Pericardium fibroblast (primary cell): ENCODE measurements around the gene UBB. TPM values are rescaled to one million over a fixed set of nuclear protein-coding genes. Genes with fewer than 3 reads are reported as not detected.

Source experiments
- total RNA-seq: library from RNA; depleted of rRNA; stranded (reverse); fragments of >200 nt; gene quantifications from 2 replicates; pipeline ENCODE4 v1.2.3, GENCODE V29; 2015

Gene UBB
- 905 and 1,110 TPM in 2 replicates for total RNA-seq

DNA sequence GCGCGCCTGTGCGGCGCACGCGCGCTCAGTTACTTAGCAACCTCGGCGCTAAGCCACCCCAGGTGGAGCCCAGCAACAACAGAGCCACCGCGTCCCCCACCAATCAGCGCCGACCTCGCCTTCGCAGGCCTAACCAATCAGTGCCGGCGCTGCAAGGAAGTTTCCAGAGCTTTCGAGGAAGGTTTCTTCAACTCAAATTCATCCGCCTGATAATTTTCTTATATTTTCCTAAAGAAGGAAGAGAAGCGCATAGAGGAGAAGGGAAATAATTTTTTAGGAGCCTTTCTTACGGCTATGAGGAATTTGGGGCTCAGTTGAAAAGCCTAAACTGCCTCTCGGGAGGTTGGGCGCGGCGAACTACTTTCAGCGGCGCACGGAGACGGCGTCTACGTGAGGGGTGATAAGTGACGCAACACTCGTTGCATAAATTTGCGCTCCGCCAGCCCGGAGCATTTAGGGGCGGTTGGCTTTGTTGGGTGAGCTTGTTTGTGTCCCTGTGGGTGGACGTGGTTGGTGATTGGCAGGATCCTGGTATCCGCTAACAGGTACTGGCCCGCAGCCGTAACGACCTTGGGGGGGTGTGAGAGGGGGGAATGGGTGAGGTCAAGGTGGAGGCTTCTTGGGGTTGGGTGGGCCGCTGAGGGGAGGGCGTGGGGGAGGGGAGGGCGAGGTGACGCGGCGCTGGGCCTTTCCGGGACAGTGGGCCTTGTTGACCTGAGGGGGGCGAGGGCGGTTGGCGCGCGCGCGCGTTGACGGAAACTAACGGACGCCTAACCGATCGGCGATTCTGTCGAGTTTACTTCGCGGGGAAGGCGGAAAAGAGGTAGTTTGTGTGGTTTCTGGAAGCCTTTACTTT lies at the start of gene UBB:
UBB (plus strand) TSS at position 452 of the 856 bp plus-strand sequence. CDS start 817 bp downstream, outside the sequence.

DNA sequence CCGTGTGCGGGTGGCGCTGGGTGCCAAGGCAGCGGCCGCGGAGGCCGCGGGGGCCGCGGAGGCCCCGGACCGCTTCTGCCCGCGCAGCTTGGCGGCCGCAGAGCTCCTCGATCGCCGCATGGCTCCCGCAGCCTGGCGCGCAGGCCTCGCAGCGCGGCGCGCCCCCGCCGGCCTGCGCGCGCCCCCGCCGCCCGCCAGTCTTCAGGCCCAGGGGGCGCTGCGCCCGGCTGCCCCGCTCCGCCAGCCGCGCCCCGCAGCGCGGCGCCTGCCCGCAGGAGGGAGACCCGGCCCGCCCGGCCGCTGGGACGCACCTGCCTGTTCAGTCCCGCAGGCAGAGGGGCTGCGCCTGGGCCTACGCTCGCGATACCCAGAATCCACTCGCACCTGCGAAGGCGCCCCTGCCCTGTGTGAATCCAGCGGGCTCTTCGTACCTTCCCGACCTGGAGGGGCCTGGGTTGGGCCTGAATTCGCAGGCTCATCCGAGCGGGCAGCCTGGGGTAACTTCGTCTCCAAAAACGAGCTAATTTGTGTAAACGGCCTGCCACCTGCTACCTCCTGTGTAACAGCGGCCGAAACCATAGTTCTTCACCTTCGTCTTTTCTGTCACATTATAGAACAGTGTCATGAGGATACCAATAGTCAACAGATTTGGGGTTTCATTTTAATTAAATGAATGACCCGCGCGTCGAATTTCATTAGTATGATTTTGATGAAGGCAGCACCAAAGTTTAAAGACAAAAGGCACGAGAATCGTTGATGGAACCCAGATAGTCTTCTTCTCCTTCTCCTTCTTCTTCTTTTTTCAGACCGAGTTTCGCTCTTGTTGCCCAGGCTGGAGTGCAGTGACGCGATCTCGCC lies 27.3 kb upstream of the UBB start, which contains the start of gene CENPV:
CENPV (minus strand) TSS at position 153 of the 858 bp plus-strand sequence; CDS start at position 120, 33 bp downstream.

DNA sequence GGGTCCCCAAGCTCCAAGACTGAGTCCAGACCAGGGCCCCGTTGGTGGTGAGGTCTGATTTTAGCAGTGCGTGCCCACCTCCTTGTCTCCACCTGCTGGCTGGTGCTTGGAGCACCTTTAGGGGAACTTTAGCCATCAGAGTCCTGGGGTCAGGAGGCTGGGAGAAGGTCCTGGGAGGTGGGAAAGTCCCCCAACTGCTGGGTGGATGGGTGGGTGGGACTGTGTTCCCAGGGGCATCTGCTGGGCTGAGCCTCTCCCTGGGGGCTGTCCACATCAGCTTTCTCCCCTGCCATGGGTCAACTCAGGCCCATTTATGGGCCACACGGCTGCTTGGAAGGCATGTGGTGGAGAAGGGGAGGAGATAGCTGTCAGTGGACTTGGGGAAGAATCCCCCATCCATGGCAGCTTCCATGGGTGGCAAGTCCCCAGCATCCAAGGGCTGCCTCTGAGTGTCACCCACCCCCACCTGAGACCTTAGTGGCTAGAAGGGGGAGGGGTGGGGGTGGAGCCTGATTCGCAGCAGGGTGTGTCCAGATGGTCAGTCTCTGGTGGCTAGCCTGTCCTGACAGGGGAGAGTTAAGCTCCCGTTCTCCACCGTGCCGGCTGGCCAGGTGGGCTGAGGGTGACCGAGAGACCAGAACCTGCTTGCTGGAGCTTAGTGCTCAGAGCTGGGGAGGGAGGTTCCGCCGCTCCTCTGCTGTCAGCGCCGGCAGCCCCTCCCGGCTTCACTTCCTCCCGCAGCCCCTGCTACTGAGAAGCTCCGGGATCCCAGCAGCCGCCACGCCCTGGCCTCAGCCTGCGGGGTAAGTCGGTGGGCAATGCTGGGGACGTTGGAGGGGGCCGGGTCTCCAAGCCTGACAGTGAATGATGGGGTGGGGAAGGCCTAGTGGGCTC lies 34.4 kb downstream of the UBB start, which contains the start of gene TRPV2:
TRPV2 (plus strand) TSS at position 541 of the 894 bp plus-strand sequence. CDS start 2,098 bp downstream, outside the sequence.

Other genes with a start within 250 kb of the UBB start
- 41.8 and 64.3 TPM in 2 replicates for gene NCOR1, start 165.6 kb upstream of the UBB start, total RNA-seq
- 9.8 and 13.0 TPM in 2 replicates for gene PIGL, start 163.9 kb upstream of the UBB start, total RNA-seq
- gene CENPV, start 27.6 kb upstream of the UBB start, total RNA-seq, result 12.8 and 21.4 TPM in 2 replicates
- 3.2 and 7.7 TPM in 2 replicates for gene TRPV2, start 34.5 kb downstream of the UBB start, total RNA-seq
- 0.94 and 3.3 TPM in 2 replicates for gene LRRC75A, start 111.1 kb downstream of the UBB start, total RNA-seq
- gene ZNF287, start 188.1 kb downstream of the UBB start, total RNA-seq, result 7.6 and 7.8 TPM in 2 replicates